Measurements from ENCODE around the gene SLC35B2. TPM values are rescaled to one million over a fixed set of nuclear protein-coding genes. Genes with fewer than 3 reads are reported as not detected.

SLC35B2 gene
- total RNA-seq, 4 donors from 2014 or later: 9.7 to 34.4 (median 21.2) TPM

GRCh38 chr6:44220913-44221290 lies 36.4 kb downstream of the SLC35B2 start:
- TF ChIP-seq, protein P1, sequence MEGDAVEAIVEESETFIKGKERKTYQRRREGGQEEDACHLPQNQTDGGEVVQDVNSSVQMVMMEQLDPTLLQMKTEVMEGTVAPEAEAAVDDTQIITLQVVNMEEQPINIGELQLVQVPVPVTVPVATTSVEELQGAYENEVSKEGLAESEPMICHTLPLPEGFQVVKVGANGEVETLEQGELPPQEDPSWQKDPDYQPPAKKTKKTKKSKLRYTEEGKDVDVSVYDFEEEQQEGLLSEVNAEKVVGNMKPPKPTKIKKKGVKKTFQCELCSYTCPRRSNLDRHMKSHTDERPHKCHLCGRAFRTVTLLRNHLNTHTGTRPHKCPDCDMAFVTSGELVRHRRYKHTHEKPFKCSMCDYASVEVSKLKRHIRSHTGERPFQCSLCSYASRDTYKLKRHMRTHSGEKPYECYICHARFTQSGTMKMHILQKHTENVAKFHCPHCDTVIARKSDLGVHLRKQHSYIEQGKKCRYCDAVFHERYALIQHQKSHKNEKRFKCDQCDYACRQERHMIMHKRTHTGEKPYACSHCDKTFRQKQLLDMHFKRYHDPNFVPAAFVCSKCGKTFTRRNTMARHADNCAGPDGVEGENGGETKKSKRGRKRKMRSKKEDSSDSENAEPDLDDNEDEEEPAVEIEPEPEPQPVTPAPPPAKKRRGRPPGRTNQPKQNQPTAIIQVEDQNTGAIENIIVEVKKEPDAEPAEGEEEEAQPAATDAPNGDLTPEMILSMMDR (IDR thresholded peaks at IDR 0.05): no peak
- no peak for TF ChIP-seq POLR2A (IDR thresholded peaks at IDR 0.05)
- peaks cover 59 to 97% (median 73%) of the 10 kb centered on the region in 3 donors for H3K4me1 ChIP-seq
- DNase-seq: no peak
- no peak overlapping the region for H3K4me3 ChIP-seq
- H3K36me3 ChIP-seq: no peaks in the 10 kb centered on the region
- H3K9me3 ChIP-seq: no peaks in the 10 kb centered on the region
- intact Hi-C loops (cut with DNase I): no loop called here
- peak overlapping the region; percentile 66 to 91 (median 88) for H3K27ac ChIP-seq
- 82 to 83% methylated on average over 4 of the region's 4 CpGs for WGBS, 2 donors
- no peaks in the 10 kb centered on the region for H3K27me3 ChIP-seq

DNA sequence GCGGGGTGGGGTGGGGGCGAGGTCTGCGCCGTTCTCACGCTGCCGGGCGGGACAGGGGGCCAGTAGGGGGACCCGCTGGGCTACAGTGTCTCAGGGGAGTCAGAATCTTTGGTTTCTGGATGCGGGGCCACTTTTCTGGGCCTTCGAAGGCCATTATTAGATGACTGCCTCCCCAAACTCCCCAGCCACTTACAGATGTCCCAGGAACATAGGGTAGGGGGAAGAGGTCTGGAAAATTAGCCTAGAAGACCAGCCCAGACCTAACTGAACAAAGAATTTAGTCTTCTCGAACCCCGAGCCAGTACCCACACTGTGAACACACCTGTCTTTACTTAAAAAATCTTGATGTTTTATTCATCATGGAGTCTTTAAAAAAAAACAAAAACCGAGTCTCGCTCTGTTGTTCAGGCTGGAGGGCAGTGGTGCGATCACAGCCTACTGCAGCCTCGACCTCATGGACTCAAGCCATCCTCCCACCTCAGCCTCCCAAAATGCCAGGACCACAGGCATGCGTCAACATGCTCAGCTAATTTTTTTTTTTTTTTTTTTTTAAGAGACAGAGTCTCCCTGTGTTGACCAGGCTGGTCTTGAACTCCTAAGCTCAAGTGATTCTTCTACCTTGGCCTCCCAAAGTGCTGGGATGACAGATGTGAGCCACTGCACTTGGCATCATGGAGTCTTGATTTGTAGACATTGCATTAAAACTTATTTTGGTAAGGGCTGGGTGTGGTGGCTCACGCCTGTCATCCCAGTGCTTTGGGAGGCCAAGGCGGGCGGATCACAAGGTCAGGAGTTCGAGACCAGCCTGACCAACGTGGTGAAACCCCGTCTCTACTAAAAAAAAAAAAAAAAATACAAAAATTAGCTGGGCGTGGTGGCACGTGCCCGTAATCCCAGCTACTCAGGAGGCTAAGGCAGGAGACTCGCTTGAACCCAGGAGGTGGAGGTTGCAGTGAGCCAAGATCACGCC lies 37.2 kb downstream of the SLC35B2 start:
- H3K4me1 ChIP-seq: peaks cover 57 to 89% (median 68%) of the 10 kb centered on the region in 3 donors
- H3K9me3 ChIP-seq: no peaks in the 10 kb centered on the region
- 85 to 89% methylated on average over 12 to 17 of the region's 28 CpGs for WGBS, 2 donors
- no peaks in the 10 kb centered on the region for H3K27me3 ChIP-seq
- H3K27ac ChIP-seq: peak overlapping the region; percentile 66 to 95 (median 88)
- intact Hi-C loops (cut with DNase I): no loop called here
- TF ChIP-seq, protein P1 (IDR thresholded peaks at IDR 0.05): no peak
- TF ChIP-seq POLR2A (IDR thresholded peaks at IDR 0.05): no peak
- DNase-seq: no peak
- H3K4me3 ChIP-seq: peak overlapping the region; percentile 26 to 70 (median 52)
- H3K36me3 ChIP-seq: no peaks in the 10 kb centered on the region

DNA sequence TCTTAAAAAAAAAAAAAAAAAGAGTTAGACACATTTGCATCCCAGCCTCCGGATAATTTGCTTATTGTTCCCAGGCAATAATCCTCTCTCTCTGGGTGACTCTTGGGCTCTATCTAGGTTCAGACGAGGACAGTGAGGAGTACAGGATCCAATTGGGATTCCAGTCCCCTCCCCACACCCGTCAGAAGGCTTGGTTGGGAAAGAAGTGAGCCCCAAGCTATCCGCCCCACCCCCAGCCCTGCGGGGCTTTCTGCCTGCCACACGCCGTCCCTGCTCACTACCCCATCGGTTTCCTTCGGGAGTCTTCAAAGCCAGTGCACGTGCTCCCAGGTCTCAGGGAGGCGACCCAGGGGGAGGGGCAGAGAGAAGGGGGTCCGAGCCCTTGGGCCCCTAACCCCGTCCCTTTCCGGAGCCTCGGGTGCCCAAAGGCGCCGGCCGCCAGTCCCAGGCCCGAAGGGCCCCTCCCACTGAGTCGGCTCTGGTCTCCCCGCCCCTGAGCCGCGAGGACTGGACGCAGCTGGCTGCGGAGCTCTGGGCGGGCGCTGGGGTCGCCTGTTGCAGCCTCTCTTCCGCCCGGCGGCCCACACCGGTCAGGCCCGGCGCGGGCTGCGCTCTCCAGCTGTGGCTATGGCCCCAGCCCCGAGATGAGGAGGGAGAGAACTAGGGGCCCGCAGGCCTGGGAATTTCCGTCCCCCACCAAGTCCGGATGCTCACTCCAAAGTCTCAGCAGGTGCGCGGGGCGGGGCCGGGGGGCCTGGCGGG lies 38.1 kb downstream of the SLC35B2 start:
- peak overlapping the region; percentile 66 to 95 (median 88) for H3K27ac ChIP-seq
- H3K9me3 ChIP-seq: no peaks in the 10 kb centered on the region
- intact Hi-C loops (cut with DNase I): no loop called here
- no peak for DNase-seq
- peak in 2 of 4 donors; percentile 45 to 74 for TF ChIP-seq POLR2A (IDR thresholded peaks at IDR 0.05)
- TF ChIP-seq, protein P1 (IDR thresholded peaks at IDR 0.05): peak in 1 of 6 experiments; percentile 7
- no peaks in the 10 kb centered on the region for H3K36me3 ChIP-seq
- WGBS, 2 donors: 6 to 22% methylated on average over 6 to 8 of the region's 45 CpGs
- H3K4me1 ChIP-seq: peaks cover 54 to 80% (median 59%) of the 10 kb centered on the region in 3 donors
- H3K4me3 ChIP-seq: peak overlapping the region; percentile 26 to 70 (median 52)
- H3K27me3 ChIP-seq: no peaks in the 10 kb centered on the region

DNA sequence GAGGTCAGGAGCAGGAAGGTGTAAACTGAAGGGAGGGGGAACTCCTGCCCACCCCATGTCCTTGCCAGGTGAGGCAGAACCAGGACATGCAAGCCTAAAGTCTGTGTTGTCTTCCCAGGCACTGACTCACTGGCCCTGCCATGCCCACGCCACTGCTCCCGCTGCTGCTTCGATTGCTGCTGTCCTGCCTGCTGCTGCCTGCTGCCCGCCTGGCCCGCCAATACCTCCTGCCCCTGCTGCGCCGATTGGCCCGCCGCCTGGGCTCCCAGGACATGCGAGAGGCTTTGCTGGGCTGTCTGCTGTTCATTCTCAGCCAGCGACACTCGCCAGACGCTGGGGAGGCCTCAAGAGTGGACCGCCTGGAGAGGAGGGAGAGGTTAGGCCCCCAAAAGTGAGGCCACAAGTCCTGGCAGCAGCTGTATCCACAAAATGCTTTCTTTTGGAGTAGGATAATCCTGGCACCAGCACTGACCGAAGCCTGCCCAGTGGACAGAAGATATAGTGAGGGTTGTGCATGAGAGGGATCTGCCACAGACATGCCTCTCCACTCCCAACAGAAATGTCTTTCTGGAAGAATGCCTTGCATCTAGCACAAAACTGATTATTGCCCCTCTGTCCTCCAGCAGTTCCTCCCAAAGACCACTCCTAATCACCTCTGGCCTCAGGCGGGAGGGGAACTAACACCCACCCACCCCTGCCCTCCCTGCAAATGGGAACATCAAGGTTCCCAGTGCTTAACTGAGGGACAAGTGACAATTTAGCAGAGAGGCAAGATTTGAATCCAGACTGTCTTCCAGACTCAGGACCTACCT lies 39.8 kb downstream of the SLC35B2 start:
- Histone ChIP-seq H3K36me3 (no peaks in the 10 kb centered on the region), H3K4me1 (peaks cover 45 to 64% (median 49%) of the 10 kb centered on the region in 3 donors), H3K9me3 (no peaks in the 10 kb centered on the region), H3K27me3 (no peaks in the 10 kb centered on the region), H3K4me3 (no peak overlapping the region), H3K27ac (peak overlapping the region in 3 of 4 donors; percentile 86 to 95 (median 90))
- WGBS, 2 donors: 50 to 59% methylated on average over 2 to 6 of the region's 16 CpGs
- TF ChIP-seq POLR2A (IDR thresholded peaks at IDR 0.05): no peak
- TF ChIP-seq, protein P1 (IDR thresholded peaks at IDR 0.05): no peak
- intact Hi-C loops (cut with DNase I): no loop called here
- DNase-seq: no peak

All from esophagus squamous epithelium (tissue), 5 donors.